ENCODE data around the gene TOR1A.

The TOR1A gene

DNA sequence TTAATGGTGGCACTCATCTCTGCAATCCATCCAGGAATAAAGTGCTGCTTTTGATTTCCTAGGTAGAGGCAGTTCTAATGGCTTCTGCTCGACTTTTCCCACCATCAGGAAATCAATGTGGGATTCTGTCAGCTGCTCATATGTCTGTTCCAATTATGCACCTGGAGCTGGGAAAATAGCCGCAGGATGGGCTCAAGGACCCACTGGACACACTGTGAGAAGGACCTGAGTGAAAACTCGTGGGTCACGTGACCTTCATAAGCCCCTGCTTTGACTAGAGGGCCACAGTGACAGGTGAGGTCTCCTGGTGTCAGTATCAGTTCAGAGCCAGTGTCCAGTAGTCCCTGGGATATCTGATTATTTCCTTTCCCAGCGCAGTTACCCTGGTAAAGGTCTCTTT, 53.2 kb downstream of the TOR1A start:
- Histone ChIP-seq H3K36me3 (ENCODE audit: control insufficient read depth in 2 of 2, insufficient read depth in 2 of 2, low read length in 2 of 2) (no peaks in the 10 kb centered on the region), H3K4me3 (ENCODE audit: low read length in 2 of 2) (no peak overlapping the region), H3K9ac (ENCODE audit: low read length in 2 of 2) (no peak overlapping the region), H3K27ac (ENCODE audit: low read length) (no peak overlapping the region), H3K9me3 (ENCODE audit: control insufficient read depth in 2 of 2, low read length in 2 of 2) (no peaks in the 10 kb centered on the region), H3K27me3 (ENCODE audit: control insufficient read depth in 1 of 2, insufficient read depth in 2 of 2, low read length in 2 of 2) (no peaks in the 10 kb centered on the region), H3K4me1 (ENCODE audit: control insufficient read depth, insufficient read depth, low read length) (no peaks in the 10 kb centered on the region)

DNA sequence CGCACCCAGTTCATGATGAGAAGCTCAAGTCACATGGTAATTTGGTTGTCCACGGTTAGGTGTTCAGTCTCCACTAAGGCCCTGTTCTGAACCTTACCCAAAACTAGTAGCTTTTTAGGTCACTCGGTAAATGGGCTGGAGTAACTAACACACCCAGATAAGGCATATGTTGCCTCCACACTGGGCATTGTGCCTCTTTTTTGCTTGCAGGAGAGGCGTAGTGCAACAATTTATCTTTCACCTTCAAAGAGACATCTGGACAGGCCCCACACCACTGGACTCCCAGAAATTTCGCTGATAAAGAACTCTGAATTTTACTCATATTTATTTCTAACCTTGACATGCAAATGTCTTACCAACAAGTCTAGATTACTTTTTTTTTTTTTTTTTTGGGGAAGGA, 54.3 kb downstream of the TOR1A start:
- no peaks in the 10 kb centered on the region for H3K9me3 ChIP-seq (ENCODE audit: control insufficient read depth in 2 of 2, low read length in 2 of 2)
- H3K4me3 ChIP-seq (ENCODE audit: low read length in 2 of 2): no peak overlapping the region
- no peak overlapping the region for H3K9ac ChIP-seq (ENCODE audit: low read length in 2 of 2)
- H3K4me1 ChIP-seq (ENCODE audit: control insufficient read depth, insufficient read depth, low read length): no peaks in the 10 kb centered on the region
- H3K36me3 ChIP-seq (ENCODE audit: control insufficient read depth in 2 of 2, insufficient read depth in 2 of 2, low read length in 2 of 2): no peaks in the 10 kb centered on the region
- H3K27ac ChIP-seq (ENCODE audit: low read length): no peak overlapping the region
- no peaks in the 10 kb centered on the region for H3K27me3 ChIP-seq (ENCODE audit: control insufficient read depth in 1 of 2, insufficient read depth in 2 of 2, low read length in 2 of 2)

DNA sequence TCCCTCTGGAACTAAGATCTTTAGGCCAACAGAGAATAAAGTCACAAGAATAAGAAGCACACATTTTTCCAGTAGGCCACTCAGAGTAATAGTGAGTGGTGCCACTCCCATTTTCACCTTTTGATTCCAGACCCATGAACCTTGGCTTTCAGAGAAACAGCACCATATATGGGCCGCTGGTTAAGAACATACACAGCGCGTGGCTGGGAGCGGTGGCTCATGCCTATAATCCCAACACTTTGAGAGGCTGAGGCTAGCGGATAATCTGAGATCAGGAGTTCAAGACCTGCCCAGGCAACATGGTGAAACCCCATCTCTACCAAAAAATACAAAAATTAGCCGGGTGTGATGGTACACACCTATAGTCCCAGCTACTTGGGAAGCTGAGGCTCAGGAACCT, 55.5 kb downstream of the TOR1A start:
- H3K27ac ChIP-seq (ENCODE audit: low read length): no peak overlapping the region

DNA sequence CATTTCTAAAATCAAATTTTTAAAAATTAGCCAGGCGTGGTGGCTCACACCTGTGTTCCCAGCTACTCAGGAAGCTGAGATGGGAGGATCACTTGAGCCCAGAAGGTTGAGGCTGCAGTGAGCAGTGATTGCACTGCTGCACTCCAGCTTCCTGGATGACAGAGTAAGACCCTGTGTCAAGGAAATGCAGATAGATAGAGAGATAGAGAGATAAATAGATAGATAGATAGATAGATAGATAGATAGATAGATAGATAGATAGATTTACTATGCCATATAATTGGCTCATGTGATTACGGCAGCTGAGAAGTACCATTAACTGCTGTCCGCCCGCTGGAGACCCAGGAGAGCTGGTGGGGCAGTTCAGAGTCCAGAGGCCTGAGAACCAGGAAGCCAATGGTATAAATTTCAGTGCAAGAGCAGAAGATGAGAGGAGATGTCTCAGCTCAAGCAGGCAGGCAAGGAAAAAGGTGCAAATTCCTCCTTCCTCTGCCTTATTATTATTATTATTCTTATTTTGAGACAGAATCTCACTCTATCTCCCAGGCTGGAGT, 58.1 kb downstream of the TOR1A start:
- Histone ChIP-seq H3K9ac (ENCODE audit: low read length in 2 of 2) (no peak overlapping the region), H3K36me3 (ENCODE audit: control insufficient read depth in 2 of 2, insufficient read depth in 2 of 2, low read length in 2 of 2) (no peaks in the 10 kb centered on the region), H3K27ac (ENCODE audit: low read length) (no peak overlapping the region), H3K4me3 (ENCODE audit: low read length in 2 of 2) (no peak overlapping the region), H3K4me1 (ENCODE audit: control insufficient read depth, insufficient read depth, low read length) (peaks cover 5% of the 10 kb centered on the region), H3K9me3 (ENCODE audit: control insufficient read depth in 2 of 2, low read length in 2 of 2) (no peaks in the 10 kb centered on the region), H3K27me3 (ENCODE audit: control insufficient read depth in 1 of 2, insufficient read depth in 2 of 2, low read length in 2 of 2) (no peaks in the 10 kb centered on the region)

More for the DNA sequence above, 55.5 kb downstream of the TOR1A start:
- no peak overlapping the region for H3K4me3 ChIP-seq (ENCODE audit: low read length in 2 of 2)
- no peaks in the 10 kb centered on the region for H3K4me1 ChIP-seq (ENCODE audit: control insufficient read depth, insufficient read depth, low read length)
- no peaks in the 10 kb centered on the region for H3K27me3 ChIP-seq (ENCODE audit: control insufficient read depth in 1 of 2, insufficient read depth in 2 of 2, low read length in 2 of 2)
- H3K9ac ChIP-seq (ENCODE audit: low read length in 2 of 2): no peak overlapping the region
- no peaks in the 10 kb centered on the region for H3K36me3 ChIP-seq (ENCODE audit: control insufficient read depth in 2 of 2, insufficient read depth in 2 of 2, low read length in 2 of 2)
- H3K9me3 ChIP-seq (ENCODE audit: control insufficient read depth in 2 of 2, low read length in 2 of 2): no peaks in the 10 kb centered on the region

DNA sequence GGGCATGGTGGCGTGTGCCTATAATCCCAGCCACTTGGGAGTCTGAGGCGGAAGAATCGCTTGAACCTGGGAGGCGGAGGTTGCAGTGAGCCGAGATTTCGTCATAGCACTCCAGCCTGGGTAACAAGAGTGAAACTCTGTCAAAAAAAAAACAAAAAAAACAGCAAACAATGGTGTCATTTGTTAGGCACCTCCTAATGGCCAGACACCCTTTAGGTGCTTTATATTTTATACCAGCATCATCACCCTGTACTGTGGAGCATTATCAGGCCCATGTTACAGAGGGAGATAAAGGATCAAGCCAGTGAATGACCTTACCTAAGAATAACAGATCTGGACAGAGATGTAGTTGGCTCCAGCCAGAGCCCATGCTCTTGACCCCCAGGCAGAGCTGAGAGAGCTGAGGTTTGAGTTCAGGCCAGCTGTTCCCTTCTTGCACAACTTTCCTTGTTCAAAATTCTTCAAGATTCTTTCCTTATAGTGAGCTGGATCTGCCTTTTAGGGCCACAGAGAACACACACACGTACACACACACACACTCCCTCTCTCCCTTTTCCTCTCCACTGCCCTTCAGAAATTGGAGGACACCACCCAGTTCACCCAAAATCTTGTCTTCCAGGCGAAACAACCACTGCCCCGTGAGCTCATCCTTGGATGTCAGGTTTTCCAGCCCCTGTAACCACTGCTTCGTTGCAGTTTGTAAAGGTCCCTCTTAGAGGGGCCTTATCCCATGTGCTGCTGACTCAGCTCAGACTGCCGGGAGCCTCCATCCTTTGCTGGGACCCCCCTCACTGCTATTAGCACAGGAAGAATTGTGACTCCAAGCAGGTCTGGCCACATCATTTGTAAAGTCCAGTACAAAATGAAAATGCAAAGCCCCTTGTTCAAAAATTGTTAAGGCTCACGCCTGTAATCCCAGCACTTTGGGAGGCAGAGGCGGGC, 60.7 kb downstream of the TOR1A start:
- H3K9me3 ChIP-seq (ENCODE audit: control insufficient read depth in 2 of 2, low read length in 2 of 2): no peaks in the 10 kb centered on the region
- H3K4me3 ChIP-seq (ENCODE audit: low read length in 2 of 2): no peak overlapping the region
- H3K36me3 ChIP-seq (ENCODE audit: control insufficient read depth in 2 of 2, insufficient read depth in 2 of 2, low read length in 2 of 2): no peaks in the 10 kb centered on the region
- no peak overlapping the region for H3K27ac ChIP-seq (ENCODE audit: low read length)
- peak overlapping the region in 1 of 2 donors; percentile 38 for H3K9ac ChIP-seq (ENCODE audit: low read length in 2 of 2)
- peaks cover 10% of the 10 kb centered on the region for H3K4me1 ChIP-seq (ENCODE audit: control insufficient read depth, insufficient read depth, low read length)
- no peaks in the 10 kb centered on the region for H3K27me3 ChIP-seq (ENCODE audit: control insufficient read depth in 1 of 2, insufficient read depth in 2 of 2, low read length in 2 of 2)

Data from stomach smooth muscle (tissue), 2 donors.